Stomach (tissue), 4 donors: Measurements from ENCODE around the gene EFHC2.

Experiments used
- POLR2A ChIP-seq, 4 donors: fragments of 450-650 bp; IDR thresholded peaks; one replicate each; pipeline ENCODE4 v1.6.1; 2016; ENCODE audit warnings: antibody characterized with exemption in 4 of 4, control low read depth in 2 of 4, mild to moderate bottlenecking in 1 of 4, moderate library complexity in 1 of 4
- POLR2AphosphoS5 ChIP-seq, 3 donors: sonication (generic); formaldehyde crosslinking; IDR thresholded peaks; one replicate each; pipeline ENCODE4 v1.6.1; 2016; ENCODE audit warnings: antibody characterized with exemption in 3 of 3
- TF ChIP-seq, protein P1 (sequence below), 7 experiments: fragments of 450-650 bp in 4 of 7; fragments of 200-600 bp in 3 of 7; sonication (generic) in 3 of 7; IDR thresholded peaks; one replicate each; pipeline ENCODE4 v1.5.1; 2016 to 2019; ENCODE audit warnings: antibody characterized with exemption in 7 of 7, control low read depth in 2 of 7, mild to moderate bottlenecking in 1 of 7

DNA sequence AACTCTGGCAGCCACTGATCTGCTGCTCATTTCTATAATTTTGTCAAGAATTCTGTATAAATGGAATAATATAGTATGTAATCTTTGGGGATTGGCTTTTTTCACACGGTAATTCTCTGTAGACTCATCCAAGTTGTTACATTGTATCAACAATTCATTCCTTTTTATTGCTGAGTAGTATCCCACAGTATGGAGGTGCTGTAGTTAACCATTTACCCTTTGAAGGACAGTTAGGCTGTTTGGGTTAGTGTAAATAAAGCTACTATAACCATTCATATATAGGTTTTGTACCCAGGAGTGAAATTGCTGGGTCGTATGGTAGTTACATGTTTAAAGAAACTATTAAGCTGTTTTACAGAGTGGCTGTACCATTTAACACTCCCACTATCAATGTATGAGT lies 213.3 kb downstream of the EFHC2 start:
- TF ChIP-seq, protein P1, sequence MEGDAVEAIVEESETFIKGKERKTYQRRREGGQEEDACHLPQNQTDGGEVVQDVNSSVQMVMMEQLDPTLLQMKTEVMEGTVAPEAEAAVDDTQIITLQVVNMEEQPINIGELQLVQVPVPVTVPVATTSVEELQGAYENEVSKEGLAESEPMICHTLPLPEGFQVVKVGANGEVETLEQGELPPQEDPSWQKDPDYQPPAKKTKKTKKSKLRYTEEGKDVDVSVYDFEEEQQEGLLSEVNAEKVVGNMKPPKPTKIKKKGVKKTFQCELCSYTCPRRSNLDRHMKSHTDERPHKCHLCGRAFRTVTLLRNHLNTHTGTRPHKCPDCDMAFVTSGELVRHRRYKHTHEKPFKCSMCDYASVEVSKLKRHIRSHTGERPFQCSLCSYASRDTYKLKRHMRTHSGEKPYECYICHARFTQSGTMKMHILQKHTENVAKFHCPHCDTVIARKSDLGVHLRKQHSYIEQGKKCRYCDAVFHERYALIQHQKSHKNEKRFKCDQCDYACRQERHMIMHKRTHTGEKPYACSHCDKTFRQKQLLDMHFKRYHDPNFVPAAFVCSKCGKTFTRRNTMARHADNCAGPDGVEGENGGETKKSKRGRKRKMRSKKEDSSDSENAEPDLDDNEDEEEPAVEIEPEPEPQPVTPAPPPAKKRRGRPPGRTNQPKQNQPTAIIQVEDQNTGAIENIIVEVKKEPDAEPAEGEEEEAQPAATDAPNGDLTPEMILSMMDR (IDR thresholded peaks at IDR 0.05) = no peak
- no peak for TF ChIP-seq POLR2AphosphoS5 (IDR thresholded peaks at IDR 0.05)
- no peak for TF ChIP-seq POLR2A (IDR thresholded peaks at IDR 0.05)
